ENCODE results near the gene LMNTD2.

LMNTD2 gene

DNA sequence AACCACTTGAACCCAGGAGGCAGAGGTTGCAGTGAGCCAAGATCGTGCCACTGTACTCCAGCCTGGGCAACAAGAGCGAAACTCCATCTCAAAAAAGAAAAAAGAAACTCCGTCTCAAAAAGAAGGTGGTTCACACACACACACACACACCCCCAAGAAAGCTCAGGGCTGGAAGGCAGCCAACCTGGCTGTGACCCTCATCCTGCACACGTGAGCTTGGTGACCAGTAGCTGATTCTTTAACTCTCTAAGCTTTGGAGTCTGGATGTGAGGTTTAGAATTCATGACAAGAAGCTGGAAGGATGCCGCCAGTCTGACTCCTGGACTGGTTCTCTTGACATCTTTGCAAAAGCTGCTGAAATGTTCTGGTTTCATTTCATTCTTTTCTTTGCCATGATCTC lies 51.6 kb downstream of the LMNTD2 start:
- no peak for DNase-seq (ENCODE audit: low spot score)

DNA sequence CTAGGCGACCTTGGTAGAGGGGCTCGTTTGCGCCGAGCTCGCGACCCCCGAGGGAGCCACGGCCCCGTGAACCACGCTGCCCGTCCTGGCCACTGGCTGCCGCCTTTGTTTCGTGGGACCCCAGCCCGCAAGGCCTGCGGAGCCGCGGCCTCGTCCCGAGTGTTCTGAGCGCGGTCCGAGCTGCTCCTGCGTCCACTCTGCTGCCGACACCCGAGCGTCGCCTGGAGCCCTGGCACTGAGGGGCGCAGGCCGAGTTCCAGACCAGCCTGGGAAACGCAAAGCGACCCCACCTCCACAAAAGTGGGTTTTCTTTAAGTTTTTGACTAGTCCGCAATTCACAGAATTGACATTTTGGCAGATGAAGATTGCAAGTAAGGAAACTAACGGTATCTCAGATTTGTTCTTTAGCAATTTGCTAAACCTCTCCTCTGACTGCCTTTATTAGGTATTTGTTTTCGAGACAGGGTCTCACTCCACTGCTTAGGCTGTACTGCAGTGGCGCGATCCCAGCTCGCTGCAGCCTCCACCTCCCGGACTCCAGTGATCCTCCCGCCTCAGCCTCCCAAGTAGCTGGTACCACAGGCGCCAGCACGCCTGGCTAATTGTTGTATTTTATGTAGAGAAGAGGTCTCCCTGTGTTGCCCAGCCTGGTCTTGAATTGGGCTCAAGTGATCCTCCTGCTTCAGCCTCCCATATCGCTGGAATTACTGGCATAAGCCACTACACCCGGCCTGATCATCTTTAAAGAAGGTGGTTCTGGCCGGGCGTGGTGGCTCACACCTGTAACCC lies 52.6 kb downstream of the LMNTD2 start:
- DNase-seq (ENCODE audit: low spot score): no peak

DNA sequence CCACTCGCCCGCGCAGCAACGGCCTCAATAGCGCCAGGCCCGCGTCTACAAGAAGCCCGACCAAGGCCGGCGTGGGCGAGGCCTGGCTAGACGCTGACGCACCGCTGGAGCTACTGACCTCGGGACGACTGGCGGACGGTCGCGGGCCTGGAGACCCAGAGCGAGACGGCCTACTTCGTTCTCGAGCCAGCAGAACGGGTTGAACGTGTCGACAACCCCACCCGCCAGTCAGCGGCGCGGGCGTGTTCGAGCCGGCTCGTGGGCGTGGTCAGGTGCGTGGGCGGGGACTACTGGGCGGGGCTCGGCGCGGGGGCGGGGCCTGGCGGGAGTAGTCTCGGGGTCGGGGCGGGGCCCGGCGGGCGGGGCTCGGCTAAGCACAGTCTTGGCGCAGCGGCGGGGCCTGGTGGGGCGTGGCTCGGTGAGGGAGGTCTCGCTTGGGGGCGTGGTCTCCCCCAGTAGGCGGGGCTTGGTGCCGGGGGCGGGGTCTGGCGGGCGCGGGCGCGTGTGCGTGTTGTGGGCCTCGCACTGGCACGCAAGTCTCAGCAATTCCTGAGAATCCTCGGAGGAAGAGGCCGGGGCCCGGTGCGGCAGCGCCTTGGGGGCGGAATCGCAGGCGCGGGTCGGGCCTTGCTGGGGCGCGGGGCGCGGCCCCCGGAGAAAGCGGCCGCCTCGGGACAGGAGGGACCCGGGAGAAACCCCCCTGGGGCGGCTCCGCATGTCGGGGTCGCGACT lies 53.4 kb downstream of the LMNTD2 start, which contains the start of gene RNH1:
TSS of gene RNH1 (minus strand) at position 248 of the 732 bp plus-strand sequence. CDS start 5,080 bp downstream, outside the sequence.
- DNase-seq (ENCODE audit: low spot score): peak; percentile 89

DNA sequence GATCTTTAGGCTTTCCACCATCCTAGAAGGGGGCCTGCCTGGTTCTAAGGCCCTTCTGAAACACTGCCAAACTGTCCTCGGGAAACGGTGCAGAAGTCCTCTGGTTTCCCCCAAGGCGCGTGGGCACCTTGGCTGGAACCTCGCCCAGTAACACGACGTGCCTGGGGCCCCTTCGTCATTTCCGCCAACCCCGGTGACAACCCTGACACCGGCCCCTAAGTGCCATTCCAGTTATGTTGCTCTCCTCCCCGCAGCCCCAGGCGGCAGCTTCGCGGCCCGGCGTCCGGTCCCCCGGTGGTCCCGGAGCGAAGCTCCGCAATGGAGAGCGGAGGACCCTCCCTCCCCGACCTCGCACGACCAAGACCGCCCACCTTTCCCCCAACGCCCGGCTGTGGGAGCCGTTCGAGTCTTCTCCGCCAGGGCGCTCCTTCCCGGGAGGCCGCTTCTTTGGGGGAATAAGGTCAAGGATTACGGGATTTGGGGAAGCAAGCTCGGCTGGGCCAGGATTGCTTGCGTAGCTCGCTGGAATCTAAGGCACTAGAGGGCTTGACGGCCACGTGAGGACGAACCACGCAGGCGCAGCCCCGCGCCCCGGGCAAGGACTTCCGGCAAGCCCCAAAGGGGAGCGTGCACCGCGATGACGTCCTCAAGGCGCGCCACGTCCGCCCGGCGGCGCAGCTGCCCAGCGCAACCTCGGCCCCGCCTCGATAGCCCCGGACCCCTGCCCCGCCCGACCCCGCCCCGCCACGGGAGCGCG lies 54.1 kb downstream of the LMNTD2 start:
- DNase-seq (ENCODE audit: low spot score): peak; percentile 93

DNA sequence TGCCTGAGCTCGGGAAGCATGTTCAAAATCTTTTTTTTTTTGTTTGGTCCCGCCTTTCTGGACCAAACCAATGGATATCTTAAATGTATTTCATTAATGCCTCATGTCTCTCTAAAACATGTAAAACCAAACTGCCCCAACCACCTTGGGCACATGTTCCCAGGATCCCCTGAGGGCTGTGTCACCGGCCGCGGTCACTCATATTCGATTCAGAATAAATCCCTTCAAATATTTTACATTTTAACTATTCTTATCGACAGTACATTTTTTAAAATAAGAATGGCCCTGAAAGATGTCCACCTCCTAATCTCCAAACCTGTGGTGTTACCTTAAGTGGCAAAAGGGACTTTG lies 55.6 kb downstream of the LMNTD2 start:
- no peak for DNase-seq (ENCODE audit: low spot score)
